Pancreas (tissue), 10 donors: Measurements from ENCODE around the gene UBE2J2. TPM values are rescaled to one million over a fixed set of nuclear protein-coding genes. Genes with fewer than 3 reads are reported as not detected.
A peak's percentile ranks its signal among the peaks of the same experiment; 100 is the strongest.

Experiments used
- ATAC-seq, 4 donors: fragments of 200-7000 bp; cut with Tn5 transposase; one replicate each; pipeline versions ENCODE4 v1.8.0 to v1.9.1; 2020; ENCODE audit warnings: mild to moderate bottlenecking in 4 of 4, moderate library complexity in 4 of 4
- DNase-seq, 6 donors: peaks; one replicate each; pipeline ENCODE4 v3.0.0-alpha.2; 2020
- FAIRE-seq: peaks from 2 replicates; lab custom pipeline; 2012; peaks lifted over from hg19 to GRCh38; lab: Jason Lieb, UNC
- H3K27ac ChIP-seq, 4 donors: fragments of 200-600 bp; sonication (generic); 1 replicate in 3 of 4; 2 replicates in 1 of 4; pipeline versions ENCODE4 v1.5.0 to v1.8.0; 2020
- H3K27me3 ChIP-seq, 4 donors: fragments of 200-600 bp; one replicate each; pipeline ENCODE4 v1.8.0; 2021
- H3K36me3 ChIP-seq, 3 donors: fragments of 200-600 bp; sonication (generic) in 1 of 3; one replicate each; pipeline versions ENCODE4 v1.5.0 to v1.8.0; 2020 to 2021
- H3K4me1 ChIP-seq, 3 donors: fragments of 200-600 bp; one replicate each; pipeline ENCODE4 v1.8.0; 2021
- H3K4me3 ChIP-seq, 4 donors: fragments of 200-600 bp; sonication (generic) in 2 of 4; one replicate each; pipeline versions ENCODE4 v1.5.0 to v1.8.0; 2020 to 2021
- H3K9me3 ChIP-seq, 4 donors: fragments of 200-600 bp; one replicate each; pipeline ENCODE4 v1.8.0; 2021
- WGBS, 2 donors: extraction: QIAGEN DNeasy Blood & Tissue Kit; methylation state at CpG; one replicate each; pipeline ENCODE4 v1.1.7; 2013; 5-methylcytosine and 5-hydroxymethylcytosine counted together
- intact Hi-C, 3 donors: fragments of 100-400 bp; cut with DNase I; formaldehyde crosslinking; loops; one replicate each; pipeline versions ENCODE4 v1.11.1 to v1.14.2; 2022
- polyA plus RNA-seq, 2 donors: library from polyadenylated mRNA; stranded (reverse); fragments of 200-250 nt; gene quantifications; one replicate each; pipeline ENCODE4 v1.2.3, GENCODE V29; 2013
- total RNA-seq, 6 donors: library from RNA; stranded (reverse); fragmentation: NEBNext Ultra II Directional in 4 of 6; extraction: Animal tissue kit (Norgen Biotek cat#: 25700) in 4 of 6; gene quantifications; one replicate each; pipeline versions ENCODE4 v1.2.1 to v1.2.4, GENCODE V29; 2021 to 2023
- TF ChIP-seq, protein P1 (sequence below), 4 donors: fragments of 200-600 bp; sonication (generic) in 3 of 4; IDR thresholded peaks; one replicate each; pipeline versions ENCODE4 v1.5.0 to v1.8.0; 2021; ENCODE audit warnings: antibody characterized with exemption in 4 of 4
- donor health status: healthy with polysubstance abuse.
- donor health status: DM: no; HTN: no; CAD: no; lungs with moderate emphysema.
- donor health status: DM: no; HTN: no; CAD: no.
- donor health status: control.
- donor health status: control.
- donor health status: Bipolar disorder and iron deficiency.
- donor health status: DM: yes; HTN: yes; CAD: no.
- donor health status: DM: no; HTN: no; CAD: no.
- donor health status: DM: no; HTN: no; CAD: no.
- donor health status: DM: yes; HTN: yes; CAD: no.

UBE2J2 gene
- total and polyA plus RNA-seq, 8 donors = 20.8 to 44.5 (median 22.7) TPM

DNA sequence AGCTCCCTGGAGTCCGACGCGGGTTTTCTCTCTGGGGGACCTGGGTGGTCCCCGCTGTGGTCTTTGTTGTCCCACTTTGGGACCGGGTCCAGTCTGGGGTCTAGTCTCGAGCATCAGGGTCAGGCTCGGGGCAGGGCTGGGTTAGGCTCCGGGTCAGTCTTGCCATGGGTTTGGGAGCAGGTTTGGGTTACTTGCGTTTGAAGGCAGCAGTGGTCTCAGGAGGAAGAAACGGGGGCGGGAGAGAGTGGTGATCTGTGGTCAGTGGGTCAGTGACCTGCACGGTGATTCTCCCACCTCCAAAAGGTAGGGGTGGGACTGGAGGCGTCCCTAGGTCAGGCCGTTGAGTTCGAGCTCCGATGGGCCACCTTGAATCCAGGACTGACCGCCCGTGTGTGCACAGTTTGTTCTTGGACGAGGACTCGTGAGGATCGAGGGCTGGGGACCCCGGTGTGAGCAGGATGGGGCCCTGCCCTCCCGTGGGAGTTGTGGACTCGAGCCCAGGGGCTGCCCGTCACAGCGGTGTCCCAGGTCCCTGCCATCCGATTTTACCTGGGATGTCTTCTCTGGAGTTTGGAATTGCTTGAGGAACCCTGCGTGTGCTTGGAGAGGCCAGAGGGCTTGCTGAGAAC, 39.4 kb downstream of the UBE2J2 start:
- no peaks in the 10 kb centered on the region for H3K36me3 ChIP-seq
- no peaks in the 10 kb centered on the region for H3K9me3 ChIP-seq
- TF ChIP-seq, protein P1, sequence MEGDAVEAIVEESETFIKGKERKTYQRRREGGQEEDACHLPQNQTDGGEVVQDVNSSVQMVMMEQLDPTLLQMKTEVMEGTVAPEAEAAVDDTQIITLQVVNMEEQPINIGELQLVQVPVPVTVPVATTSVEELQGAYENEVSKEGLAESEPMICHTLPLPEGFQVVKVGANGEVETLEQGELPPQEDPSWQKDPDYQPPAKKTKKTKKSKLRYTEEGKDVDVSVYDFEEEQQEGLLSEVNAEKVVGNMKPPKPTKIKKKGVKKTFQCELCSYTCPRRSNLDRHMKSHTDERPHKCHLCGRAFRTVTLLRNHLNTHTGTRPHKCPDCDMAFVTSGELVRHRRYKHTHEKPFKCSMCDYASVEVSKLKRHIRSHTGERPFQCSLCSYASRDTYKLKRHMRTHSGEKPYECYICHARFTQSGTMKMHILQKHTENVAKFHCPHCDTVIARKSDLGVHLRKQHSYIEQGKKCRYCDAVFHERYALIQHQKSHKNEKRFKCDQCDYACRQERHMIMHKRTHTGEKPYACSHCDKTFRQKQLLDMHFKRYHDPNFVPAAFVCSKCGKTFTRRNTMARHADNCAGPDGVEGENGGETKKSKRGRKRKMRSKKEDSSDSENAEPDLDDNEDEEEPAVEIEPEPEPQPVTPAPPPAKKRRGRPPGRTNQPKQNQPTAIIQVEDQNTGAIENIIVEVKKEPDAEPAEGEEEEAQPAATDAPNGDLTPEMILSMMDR (IDR thresholded peaks at IDR 0.05) = no peak
- FAIRE-seq (no peak), DNase-seq (no peak), ATAC-seq (no peak)
- no peaks in the 10 kb centered on the region for H3K27me3 ChIP-seq
- H3K27ac ChIP-seq = no peak overlapping the region
- intact Hi-C loops = no loop called here
- H3K4me1 ChIP-seq = peaks cover 0 to 22% (median 9%) of the 10 kb centered on the region in 3 donors
- WGBS, 2 donors = 93 to 97% methylated on average over 28 of the region's 28 CpGs
- no peak overlapping the region for H3K4me3 ChIP-seq

DNA sequence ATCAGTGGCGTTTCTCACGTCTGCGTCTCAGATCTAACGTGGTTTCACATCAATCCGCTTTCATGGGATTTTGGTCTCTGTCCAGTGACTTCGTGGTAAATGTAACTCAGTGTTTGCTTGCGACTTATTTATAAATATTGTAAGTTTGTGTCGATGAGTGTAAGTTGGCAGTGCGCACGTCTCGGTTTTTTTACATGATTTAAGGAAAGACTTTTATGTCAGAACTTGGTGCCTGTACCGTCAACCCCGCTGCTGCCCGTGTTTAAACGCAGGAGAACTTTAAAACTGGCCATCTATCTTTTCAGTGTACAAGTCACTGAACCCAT, 40.1 kb downstream of the UBE2J2 start:
- Histone ChIP-seq H3K27ac (no peak overlapping the region), H3K9me3 (no peaks in the 10 kb centered on the region), H3K4me1 (peaks cover 0 to 22% (median 9%) of the 10 kb centered on the region in 3 donors), H3K36me3 (no peaks in the 10 kb centered on the region), H3K27me3 (no peaks in the 10 kb centered on the region), H3K4me3 (no peak overlapping the region)
- DNase-seq (no peak), FAIRE-seq (no peak), ATAC-seq (no peak)
- intact Hi-C loops = no loop called here
- TF ChIP-seq, protein P1 (IDR thresholded peaks at IDR 0.05) = no peak
- 95 to 98% methylated on average over 15 of the region's 15 CpGs for WGBS, 2 donors

DNA sequence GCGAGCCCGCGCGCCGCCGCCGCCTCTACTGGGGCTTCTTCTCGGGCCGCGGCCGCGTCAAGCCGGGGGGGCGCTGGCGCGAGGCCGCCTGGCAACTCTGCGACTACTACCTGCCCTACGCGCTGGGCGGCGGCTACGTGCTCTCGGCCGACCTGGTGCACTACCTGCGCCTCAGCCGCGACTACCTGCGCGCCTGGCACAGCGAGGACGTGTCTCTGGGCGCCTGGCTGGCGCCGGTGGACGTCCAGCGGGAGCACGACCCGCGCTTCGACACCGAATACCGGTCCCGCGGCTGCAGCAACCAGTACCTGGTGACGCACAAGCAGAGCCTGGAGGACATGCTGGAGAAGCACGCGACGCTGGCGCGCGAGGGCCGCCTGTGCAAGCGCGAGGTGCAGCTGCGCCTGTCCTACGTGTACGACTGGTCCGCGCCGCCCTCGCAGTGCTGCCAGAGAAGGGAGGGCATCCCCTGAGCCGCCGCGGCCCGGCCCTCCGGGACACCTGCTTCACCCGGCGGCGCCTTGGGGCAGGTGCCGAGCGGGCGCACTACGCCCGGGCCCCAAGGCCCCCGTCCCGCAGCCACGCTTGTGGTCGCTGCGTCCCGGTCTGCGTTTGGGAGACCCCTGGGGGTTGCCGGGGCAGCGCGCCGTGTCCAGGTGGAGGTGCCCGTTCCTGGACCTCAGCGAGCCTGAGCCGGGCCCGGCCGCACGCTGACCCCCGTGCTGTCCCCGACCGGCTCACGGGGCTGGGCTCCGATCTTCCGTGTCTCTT, 40.7 kb downstream of the UBE2J2 start:
- intact Hi-C loops = no loop called here
- Histone ChIP-seq H3K9me3 (no peaks in the 10 kb centered on the region), H3K36me3 (peaks cover 0 to 5% (median 0%) of the 10 kb centered on the region in 3 donors), H3K4me1 (peaks cover 0 to 22% (median 9%) of the 10 kb centered on the region in 3 donors), H3K27me3 (no peaks in the 10 kb centered on the region), H3K4me3 (peak overlapping the region in 2 of 4 donors; percentile 37 to 98), H3K27ac (no peak overlapping the region)
- TF ChIP-seq, protein P1 (IDR thresholded peaks at IDR 0.05) = no peak
- FAIRE-seq (no peak), ATAC-seq (no peak), DNase-seq (peak in 2 of 6 donors; percentile 43 to 60)
- WGBS, 2 donors = 76 to 84% methylated on average over 91 to 98 of the region's 98 CpGs

DNA sequence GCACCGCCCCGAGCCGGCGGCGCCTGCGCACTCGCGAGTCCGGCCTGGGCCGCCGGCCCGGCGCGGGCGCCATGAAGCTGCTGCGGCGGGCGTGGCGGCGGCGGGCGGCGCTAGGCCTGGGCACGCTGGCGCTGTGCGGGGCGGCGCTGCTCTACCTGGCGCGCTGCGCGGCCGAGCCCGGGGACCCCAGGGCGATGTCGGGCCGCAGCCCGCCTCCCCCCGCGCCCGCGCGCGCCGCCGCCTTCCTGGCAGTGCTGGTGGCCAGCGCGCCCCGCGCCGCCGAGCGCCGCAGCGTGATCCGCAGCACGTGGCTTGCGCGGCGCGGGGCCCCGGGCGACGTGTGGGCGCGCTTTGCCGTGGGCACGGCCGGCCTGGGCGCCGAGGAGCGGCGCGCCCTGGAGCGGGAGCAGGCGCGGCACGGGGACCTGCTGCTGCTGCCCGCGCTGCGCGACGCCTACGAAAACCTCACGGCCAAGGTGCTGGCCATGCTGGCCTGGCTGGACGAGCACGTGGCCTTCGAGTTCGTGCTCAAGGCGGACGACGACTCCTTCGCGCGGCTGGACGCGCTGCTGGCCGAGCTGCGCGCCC, 41.4 kb downstream of the UBE2J2 start, which contains the start of gene B3GALT6:
B3GALT6 (plus strand) TSS at position 30 of the 588 bp plus-strand sequence; CDS start at position 72, 42 bp downstream.
- H3K27ac ChIP-seq = peak within 1 kb of the TSS; percentile 64 to 82 (median 80)
- WGBS, 2 donors = 9 to 13% methylated on average over 21 to 100 of the region's 100 CpGs
- H3K9me3 ChIP-seq = no peaks in the 10 kb centered on the region
- DNase-seq (peak in 1 of 6 donors; percentile 46), FAIRE-seq (no peak), ATAC-seq (no peak)
- intact Hi-C loops = no loop called here
- TF ChIP-seq, protein P1 (IDR thresholded peaks at IDR 0.05) = no peak
- no peaks in the 10 kb centered on the region for H3K27me3 ChIP-seq
- peak within 1 kb of the TSS; percentile 91 to 100 (median 98) for H3K4me3 ChIP-seq
- H3K4me1 ChIP-seq = peaks cover 0 to 22% (median 9%) of the 10 kb centered on the region in 3 donors
- peaks cover 0 to 11% (median 2%) of the 10 kb centered on the region in 3 donors for H3K36me3 ChIP-seq
